ENCODE results near the gene CCT7. TPM values are rescaled to one million over a fixed set of nuclear protein-coding genes. Genes with fewer than 3 reads are reported as not detected.

Gene CCT7
- total and polyA plus RNA-seq, 2 experiments from 2014 or later, result 287 to 642 TPM

GRCh38 chr2:73256618-73256922, 22.5 kb downstream of the CCT7 start (continued):
- no peak for TF ChIP-seq EZH2 (IDR thresholded peaks at IDR 0.05; ENCODE audit: low read depth, unreplicated experiment)
- TF ChIP-seq CTCF (conservative IDR thresholded peaks at IDR 0.05; ENCODE audit: low read depth in 2 of 2), result no peak
- TF ChIP-seq STAT1 (IDR thresholded peaks at IDR 0.05; ENCODE audit: unreplicated experiment), result no peak

- Mint-ChIP-seq H3K27me3 (ENCODE audit: insufficient read depth, low read depth, poor library complexity) (peaks cover 14% of the 10 kb centered on the region), H3K9me3 (no peaks in the 10 kb centered on the region), H3K27ac (no peak overlapping the region; the same call in 1 of the 2 replicates), H3K4me1 (peaks cover 24% of the 10 kb centered on the region; the same call in 2 of the 3 replicates), H3K36me3 (ENCODE audit: low read depth) (peaks cover 33% of the 10 kb centered on the region), H3K4me3 (no peak overlapping the region)
- Histone ChIP-seq H3K79me2 (replicated peaks; ENCODE audit: insufficient read depth) (no peaks in the 10 kb centered on the region), H4K20me1 (replicated peaks; ENCODE audit: insufficient read depth) (peaks cover 27% of the 10 kb centered on the region), H3K4me1 (ENCODE audit: insufficient read depth) (peaks cover 11% of the 10 kb centered on the region), H3K27me3 (ENCODE audit: insufficient read depth) (no peaks in the 10 kb centered on the region), H3K4me2 (no peak overlapping the region), H3K9me2 (ENCODE audit: insufficient read depth) (no peaks in the 10 kb centered on the region), H3K4me3 (no peak overlapping the region), H3K36me3 (ENCODE audit: insufficient read depth) (no peaks in the 10 kb centered on the region), H3K27ac (ENCODE audit: low read depth) (0 out of 2 replicates have a peak overlapping the region, but pooled peaks have one; percentile 59), H2AFZ (no peak overlapping the region), H3F3A (replicated peaks; ENCODE audit: low read depth) (peaks cover 7% of the 10 kb centered on the region; the same call in 1 of the 2 replicates)
- no peak for TF ChIP-seq NANOG (IDR thresholded peaks at IDR 0.05; ENCODE audit: borderline replicate concordance)
- no peak for TF ChIP-seq STAT1 (IDR thresholded peaks at IDR 0.05; ENCODE audit: unreplicated experiment)
- no peak for TF ChIP-seq ZNF331 (CRISPR knock-in tag; IDR thresholded peaks at IDR 0.05; ENCODE audit: low read depth)
- no peak for TF ChIP-seq POLR2AphosphoS5 (IDR thresholded peaks at IDR 0.05; ENCODE audit: low read depth)
- no peak for TF ChIP-seq EZH2 (IDR thresholded peaks at IDR 0.05; ENCODE audit: low read depth, unreplicated experiment)
- no peak for TF ChIP-seq CTCF (conservative IDR thresholded peaks at IDR 0.05; ENCODE audit: low read depth in 2 of 2)
- DNase-seq (ENCODE audit: low spot score) (no peak), ATAC-seq (no peak)
These were observed 22.9 kb downstream of the CCT7 start for GRCh38 chr2:73257021-73257420.

GRCh38 chr2:73257425-73258125, 23.5 kb downstream of the CCT7 start:
- H3K4me1 Mint-ChIP-seq, result peaks cover 24% of the 10 kb centered on the region; the same call in 2 of the 3 replicates
- H3K36me3 Mint-ChIP-seq (ENCODE audit: low read depth), result peaks cover 28% of the 10 kb centered on the region
- Histone ChIP-seq H4K20me1 (replicated peaks; ENCODE audit: insufficient read depth) (peaks cover 27% of the 10 kb centered on the region), H2AFZ (no peak overlapping the region), H3K4me3 (no peak overlapping the region), H3F3A (replicated peaks; ENCODE audit: low read depth) (peaks cover 7% of the 10 kb centered on the region; the same call in 1 of the 2 replicates), H3K4me1 (ENCODE audit: insufficient read depth) (peaks cover 11% of the 10 kb centered on the region), H3K27ac (ENCODE audit: low read depth) (no peak overlapping the region), H3K79me2 (replicated peaks; ENCODE audit: insufficient read depth) (no peaks in the 10 kb centered on the region), H3K9me2 (ENCODE audit: insufficient read depth) (no peaks in the 10 kb centered on the region), H3K36me3 (ENCODE audit: insufficient read depth) (no peaks in the 10 kb centered on the region), H3K4me2 (no peak overlapping the region), H3K27me3 (ENCODE audit: insufficient read depth) (no peaks in the 10 kb centered on the region)
- H3K27me3 Mint-ChIP-seq (ENCODE audit: insufficient read depth, low read depth, poor library complexity), result peaks cover 12% of the 10 kb centered on the region
- ATAC-seq (no peak), DNase-seq (ENCODE audit: low spot score) (no peak)
- no peaks in the 10 kb centered on the region for H3K9me3 Mint-ChIP-seq
- TF ChIP-seq EZH2 (IDR thresholded peaks at IDR 0.05; ENCODE audit: low read depth, unreplicated experiment) (no peak), NANOG (IDR thresholded peaks at IDR 0.05; ENCODE audit: borderline replicate concordance) (no peak), EZH2phosphoT487 (IDR thresholded peaks at IDR 0.05; ENCODE audit: unreplicated experiment) (no peak), ZNF331 (CRISPR knock-in tag; IDR thresholded peaks at IDR 0.05; ENCODE audit: low read depth) (no peak), CTCF (conservative IDR thresholded peaks at IDR 0.05; ENCODE audit: low read depth in 2 of 2) (no peak), REST (IDR thresholded peaks at IDR 0.05; ENCODE audit: unreplicated experiment) (no peak), STAT1 (IDR thresholded peaks at IDR 0.05; ENCODE audit: unreplicated experiment) (no peak), JUNB (IDR thresholded peaks at IDR 0.05; ENCODE audit: unreplicated experiment) (no peak)
- no peak overlapping the region for H3K27ac Mint-ChIP-seq
- H3K4me3 Mint-ChIP-seq, result no peak overlapping the region
